MM.1S (cell line): ENCODE data around the gene ZBTB4.

Source experiments
- DNase-seq: peaks from one replicate; pipeline ENCODE4 v3.0.0-alpha.2; 2015
- H2AFZ ChIP-seq: fragments of 300-600 bp; sonication (generic); 2 replicates; pipeline ENCODE4 v1.6.0; 2016; ENCODE audit warnings: antibody characterized with exemption, low read length
- H3F3A ChIP-seq: fragments of 300-600 bp; sonication (generic); 2 replicates; pipeline ENCODE4 v1.6.1; 2016; ENCODE audit warnings: mild to moderate bottlenecking, antibody characterized with exemption, low read length, moderate library complexity, mixed read lengths; ENCODE audit not compliant: insufficient read depth
- H3K27ac ChIP-seq: fragments of 300-600 bp; sonication (generic); 2 replicates; pipeline ENCODE4 v1.5.1; 2016; ENCODE audit warnings: mild to moderate bottlenecking, low read length
- H3K27me3 ChIP-seq: fragments of 300-600 bp; sonication (generic); replicated peaks from 2 replicates; pipeline ENCODE4 v1.6.0; 2016; ENCODE audit warnings: low read length; ENCODE audit not compliant: insufficient read depth
- H3K36me3 ChIP-seq: fragments of 300-600 bp; sonication (generic); replicated peaks from 2 replicates; pipeline ENCODE4 v1.6.1; 2016; ENCODE audit warnings: mild to moderate bottlenecking, low read length, mixed read lengths; ENCODE audit not compliant: insufficient read depth
- H3K4me1 ChIP-seq: fragments of 300-600 bp; sonication (generic); 2 replicates; pipeline ENCODE4 v1.6.1; 2016; ENCODE audit warnings: low read length, mixed read lengths
- H3K4me2 ChIP-seq: fragments of 300-600 bp; sonication (generic); 2 replicates; pipeline ENCODE4 v1.6.0; 2016; ENCODE audit warnings: low read depth, low read length
- H3K4me3 ChIP-seq: fragments of 300-600 bp; sonication (generic); 2 replicates; pipeline ENCODE4 v1.5.1; 2016; ENCODE audit warnings: low read length, mixed read lengths
- H3K79me2 ChIP-seq: fragments of 300-600 bp; sonication (generic); 2 replicates; pipeline ENCODE4 v1.6.1; 2016; ENCODE audit warnings: mixed run types, low read length, mixed read lengths
- H3K9ac ChIP-seq: fragments of 300-600 bp; sonication (generic); 2 replicates; pipeline ENCODE4 v1.6.1; 2016; ENCODE audit warnings: low read length, mixed read lengths
- H3K9me2 ChIP-seq: fragments of 300-600 bp; sonication (generic); replicated peaks from 2 replicates; pipeline ENCODE4 v1.6.1; 2016; ENCODE audit warnings: mild to moderate bottlenecking, low read length, mixed read lengths; ENCODE audit not compliant: insufficient read depth
- H3K9me3 ChIP-seq: fragments of 300-600 bp; sonication (generic); replicated peaks from 2 replicates; pipeline ENCODE4 v1.6.1; 2016; ENCODE audit warnings: mild to moderate bottlenecking, low read length, mixed read lengths; ENCODE audit not compliant: insufficient read depth
- H4K20me1 ChIP-seq: fragments of 300-600 bp; sonication (generic); 2 replicates; pipeline ENCODE4 v1.6.1; 2016; ENCODE audit warnings: mild to moderate bottlenecking, low read length, moderate library complexity, mixed read lengths; ENCODE audit not compliant: insufficient read depth
- CTCF ChIP-seq: fragments of 300-600 bp; sonication (generic); IDR thresholded peaks from 2 replicates; pipeline ENCODE4 v1.5.1; 2016; ENCODE audit warnings: antibody characterized with exemption, low read length, mixed read lengths
- EZH2 ChIP-seq: fragments of 300-600 bp; sonication (generic); optimal IDR thresholded peaks from 2 replicates; pipeline ENCODE3; 2017; ENCODE audit warnings: low read depth, mild to moderate bottlenecking, antibody characterized with exemption, low read length, mixed read lengths
- EZH2phosphoT487 ChIP-seq: fragments of 300-600 bp; sonication (generic); IDR thresholded peaks from 2 replicates; pipeline ENCODE4 v1.6.1; 2018; ENCODE audit warnings: antibody characterized with exemption, low read length

Gene ZBTB4

GRCh38 chr17:7508846-7509245 lies 29.4 kb upstream of the ZBTB4 start:
- 0 out of 2 replicates have a peak, but pooled peaks cover 3% of the 10 kb centered on the region for H3F3A ChIP-seq
- H3K79me2 ChIP-seq = peaks cover 3% of the 10 kb centered on the region
- no peaks in the 10 kb centered on the region for H4K20me1 ChIP-seq
- no peaks in the 10 kb centered on the region for H3K27me3 ChIP-seq
- H3K9ac ChIP-seq = no peak overlapping the region
- TF ChIP-seq EZH2 = no peak
- TF ChIP-seq CTCF = no peak
- peaks cover 14% of the 10 kb centered on the region for H3K36me3 ChIP-seq
- no peak for DNase-seq
- no peaks in the 10 kb centered on the region for H3K4me1 ChIP-seq
- H3K4me2 ChIP-seq = no peak overlapping the region
- H3K9me2 ChIP-seq = no peaks in the 10 kb centered on the region
- no peak overlapping the region for H3K27ac ChIP-seq
- H3K9me3 ChIP-seq = no peaks in the 10 kb centered on the region
- no peak overlapping the region for H3K4me3 ChIP-seq
- no peak overlapping the region for H2AFZ ChIP-seq

GRCh38 chr17:7508145-7508544 lies 28.7 kb upstream of the ZBTB4 start:
- H3F3A ChIP-seq = 0 out of 2 replicates have a peak, but pooled peaks cover 3% of the 10 kb centered on the region

GRCh38 chr17:7503521-7503920 lies 24.1 kb upstream of the ZBTB4 start:
- H3K36me3 ChIP-seq = peaks cover 13% of the 10 kb centered on the region
- TF ChIP-seq EZH2 (no peak), EZH2phosphoT487 (no peak), CTCF (no peak)
- no peaks in the 10 kb centered on the region for H4K20me1 ChIP-seq
- no peaks in the 10 kb centered on the region for H3K27me3 ChIP-seq
- H2AFZ ChIP-seq = no peak overlapping the region
- H3K4me3 ChIP-seq = no peak overlapping the region
- no peaks in the 10 kb centered on the region for H3K9me2 ChIP-seq
- H3K79me2 ChIP-seq = peaks cover 7% of the 10 kb centered on the region
- no peak overlapping the region for H3K9ac ChIP-seq
- no peaks in the 10 kb centered on the region for H3K9me3 ChIP-seq
- no peak for DNase-seq
- H3K27ac ChIP-seq = no peak overlapping the region
- H3F3A ChIP-seq = peaks cover 3% of the 10 kb centered on the region; the same call in 1 of the 2 replicates
- H3K4me1 ChIP-seq = no peaks in the 10 kb centered on the region
- no peak overlapping the region for H3K4me2 ChIP-seq

More at GRCh38 chr17:7508145-7508544, 28.7 kb upstream of the ZBTB4 start:
- H3K4me2 ChIP-seq = no peak overlapping the region
- H3K36me3 ChIP-seq = peaks cover 14% of the 10 kb centered on the region
- H3K9me2 ChIP-seq = no peaks in the 10 kb centered on the region
- H2AFZ ChIP-seq = no peak overlapping the region
- no peaks in the 10 kb centered on the region for H3K9me3 ChIP-seq
- H3K27me3 ChIP-seq = no peaks in the 10 kb centered on the region
- H3K4me3 ChIP-seq = no peak overlapping the region
- no peak overlapping the region for H3K9ac ChIP-seq
- TF ChIP-seq CTCF (no peak), EZH2phosphoT487 (no peak), EZH2 (no peak)
- no peaks in the 10 kb centered on the region for H4K20me1 ChIP-seq
- DNase-seq = no peak
- peaks cover 3% of the 10 kb centered on the region for H3K79me2 ChIP-seq
- H3K27ac ChIP-seq = no peak overlapping the region
- H3K4me1 ChIP-seq = no peaks in the 10 kb centered on the region

GRCh38 chr17:7502987-7503386 lies 23.6 kb upstream of the ZBTB4 start:
- no peak overlapping the region for H3K27ac ChIP-seq
- H4K20me1 ChIP-seq = no peaks in the 10 kb centered on the region

More at GRCh38 chr17:7502987-7503386, 23.6 kb upstream of the ZBTB4 start:
- DNase-seq = no peak
- Histone ChIP-seq H3F3A (peaks cover 3% of the 10 kb centered on the region; the same call in 1 of the 2 replicates), H3K9ac (no peak overlapping the region), H2AFZ (no peak overlapping the region), H3K36me3 (peaks cover 11% of the 10 kb centered on the region), H3K4me3 (no peak overlapping the region), H3K79me2 (peaks cover 10% of the 10 kb centered on the region), H3K4me2 (no peak overlapping the region), H3K9me3 (no peaks in the 10 kb centered on the region), H3K9me2 (no peaks in the 10 kb centered on the region), H3K4me1 (no peaks in the 10 kb centered on the region), H3K27me3 (no peaks in the 10 kb centered on the region)
- TF ChIP-seq CTCF (peak; percentile 26), EZH2phosphoT487 (no peak)
